HG03064 (cell line): ENCODE results near the gene ZDHHC7.

Experiments used
- ATAC-seq: cut with Tn5 transposase; IDR thresholded peaks from one replicate; pipeline ENCODE4 v1.9.1; 2021; ENCODE audit warnings: low read depth; ENCODE audit not compliant: unreplicated experiment

Gene ZDHHC7

GRCh38 chr16:84925092-84925772 is 86.1 kb downstream of the ZDHHC7 start:
- ATAC-seq: no peak

- no peak for ATAC-seq
These were observed 86.8 kb downstream of the ZDHHC7 start for GRCh38 chr16:84924331-84925091.
